ENCODE results near the gene MNT. TPM values are rescaled to one million over a fixed set of nuclear protein-coding genes. Genes with fewer than 3 reads are reported as not detected.

Gene MNT
- total and polyA plus RNA-seq, 2 of the 8 experiments (the other 6 are each of a cell fraction or from before 2014, with no cell fraction given) = 5.0 to 17.3 TPM

DNA sequence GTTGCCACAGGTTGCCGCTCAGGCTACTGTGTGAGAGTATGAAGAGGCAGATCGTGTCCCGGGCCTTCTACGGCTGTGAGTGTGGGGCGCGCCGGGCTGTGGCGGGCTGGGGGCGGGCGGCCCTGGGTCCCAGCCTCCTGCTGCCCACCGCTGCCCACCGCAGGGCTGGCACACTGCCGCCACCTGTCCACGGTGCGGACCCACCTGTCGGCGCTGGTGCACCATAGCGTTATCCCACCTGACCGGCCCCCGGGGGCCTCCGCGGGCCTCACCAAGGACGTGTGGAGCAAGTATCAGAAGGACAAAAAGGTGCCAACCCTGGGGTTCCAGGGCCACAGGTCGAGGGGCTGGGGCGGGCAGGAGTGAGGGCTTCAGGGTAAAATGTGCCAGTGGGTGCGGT, 28.7 kb downstream of the MNT start (continued):
- TF ChIP-seq, protein P1, sequence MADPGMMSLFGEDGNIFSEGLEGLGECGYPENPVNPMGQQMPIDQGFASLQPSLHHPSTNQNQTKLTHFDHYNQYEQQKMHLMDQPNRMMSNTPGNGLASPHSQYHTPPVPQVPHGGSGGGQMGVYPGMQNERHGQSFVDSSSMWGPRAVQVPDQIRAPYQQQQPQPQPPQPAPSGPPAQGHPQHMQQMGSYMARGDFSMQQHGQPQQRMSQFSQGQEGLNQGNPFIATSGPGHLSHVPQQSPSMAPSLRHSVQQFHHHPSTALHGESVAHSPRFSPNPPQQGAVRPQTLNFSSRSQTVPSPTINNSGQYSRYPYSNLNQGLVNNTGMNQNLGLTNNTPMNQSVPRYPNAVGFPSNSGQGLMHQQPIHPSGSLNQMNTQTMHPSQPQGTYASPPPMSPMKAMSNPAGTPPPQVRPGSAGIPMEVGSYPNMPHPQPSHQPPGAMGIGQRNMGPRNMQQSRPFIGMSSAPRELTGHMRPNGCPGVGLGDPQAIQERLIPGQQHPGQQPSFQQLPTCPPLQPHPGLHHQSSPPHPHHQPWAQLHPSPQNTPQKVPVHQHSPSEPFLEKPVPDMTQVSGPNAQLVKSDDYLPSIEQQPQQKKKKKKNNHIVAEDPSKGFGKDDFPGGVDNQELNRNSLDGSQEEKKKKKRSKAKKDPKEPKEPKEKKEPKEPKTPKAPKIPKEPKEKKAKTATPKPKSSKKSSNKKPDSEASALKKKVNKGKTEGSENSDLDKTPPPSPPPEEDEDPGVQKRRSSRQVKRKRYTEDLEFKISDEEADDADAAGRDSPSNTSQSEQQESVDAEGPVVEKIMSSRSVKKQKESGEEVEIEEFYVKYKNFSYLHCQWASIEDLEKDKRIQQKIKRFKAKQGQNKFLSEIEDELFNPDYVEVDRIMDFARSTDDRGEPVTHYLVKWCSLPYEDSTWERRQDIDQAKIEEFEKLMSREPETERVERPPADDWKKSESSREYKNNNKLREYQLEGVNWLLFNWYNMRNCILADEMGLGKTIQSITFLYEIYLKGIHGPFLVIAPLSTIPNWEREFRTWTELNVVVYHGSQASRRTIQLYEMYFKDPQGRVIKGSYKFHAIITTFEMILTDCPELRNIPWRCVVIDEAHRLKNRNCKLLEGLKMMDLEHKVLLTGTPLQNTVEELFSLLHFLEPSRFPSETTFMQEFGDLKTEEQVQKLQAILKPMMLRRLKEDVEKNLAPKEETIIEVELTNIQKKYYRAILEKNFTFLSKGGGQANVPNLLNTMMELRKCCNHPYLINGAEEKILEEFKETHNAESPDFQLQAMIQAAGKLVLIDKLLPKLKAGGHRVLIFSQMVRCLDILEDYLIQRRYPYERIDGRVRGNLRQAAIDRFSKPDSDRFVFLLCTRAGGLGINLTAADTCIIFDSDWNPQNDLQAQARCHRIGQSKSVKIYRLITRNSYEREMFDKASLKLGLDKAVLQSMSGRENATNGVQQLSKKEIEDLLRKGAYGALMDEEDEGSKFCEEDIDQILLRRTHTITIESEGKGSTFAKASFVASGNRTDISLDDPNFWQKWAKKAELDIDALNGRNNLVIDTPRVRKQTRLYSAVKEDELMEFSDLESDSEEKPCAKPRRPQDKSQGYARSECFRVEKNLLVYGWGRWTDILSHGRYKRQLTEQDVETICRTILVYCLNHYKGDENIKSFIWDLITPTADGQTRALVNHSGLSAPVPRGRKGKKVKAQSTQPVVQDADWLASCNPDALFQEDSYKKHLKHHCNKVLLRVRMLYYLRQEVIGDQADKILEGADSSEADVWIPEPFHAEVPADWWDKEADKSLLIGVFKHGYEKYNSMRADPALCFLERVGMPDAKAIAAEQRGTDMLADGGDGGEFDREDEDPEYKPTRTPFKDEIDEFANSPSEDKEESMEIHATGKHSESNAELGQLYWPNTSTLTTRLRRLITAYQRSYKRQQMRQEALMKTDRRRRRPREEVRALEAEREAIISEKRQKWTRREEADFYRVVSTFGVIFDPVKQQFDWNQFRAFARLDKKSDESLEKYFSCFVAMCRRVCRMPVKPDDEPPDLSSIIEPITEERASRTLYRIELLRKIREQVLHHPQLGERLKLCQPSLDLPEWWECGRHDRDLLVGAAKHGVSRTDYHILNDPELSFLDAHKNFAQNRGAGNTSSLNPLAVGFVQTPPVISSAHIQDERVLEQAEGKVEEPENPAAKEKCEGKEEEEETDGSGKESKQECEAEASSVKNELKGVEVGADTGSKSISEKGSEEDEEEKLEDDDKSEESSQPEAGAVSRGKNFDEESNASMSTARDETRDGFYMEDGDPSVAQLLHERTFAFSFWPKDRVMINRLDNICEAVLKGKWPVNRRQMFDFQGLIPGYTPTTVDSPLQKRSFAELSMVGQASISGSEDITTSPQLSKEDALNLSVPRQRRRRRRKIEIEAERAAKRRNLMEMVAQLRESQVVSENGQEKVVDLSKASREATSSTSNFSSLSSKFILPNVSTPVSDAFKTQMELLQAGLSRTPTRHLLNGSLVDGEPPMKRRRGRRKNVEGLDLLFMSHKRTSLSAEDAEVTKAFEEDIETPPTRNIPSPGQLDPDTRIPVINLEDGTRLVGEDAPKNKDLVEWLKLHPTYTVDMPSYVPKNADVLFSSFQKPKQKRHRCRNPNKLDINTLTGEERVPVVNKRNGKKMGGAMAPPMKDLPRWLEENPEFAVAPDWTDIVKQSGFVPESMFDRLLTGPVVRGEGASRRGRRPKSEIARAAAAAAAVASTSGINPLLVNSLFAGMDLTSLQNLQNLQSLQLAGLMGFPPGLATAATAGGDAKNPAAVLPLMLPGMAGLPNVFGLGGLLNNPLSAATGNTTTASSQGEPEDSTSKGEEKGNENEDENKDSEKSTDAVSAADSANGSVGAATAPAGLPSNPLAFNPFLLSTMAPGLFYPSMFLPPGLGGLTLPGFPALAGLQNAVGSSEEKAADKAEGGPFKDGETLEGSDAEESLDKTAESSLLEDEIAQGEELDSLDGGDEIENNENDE (IDR thresholded peaks at IDR 0.05; ENCODE audit: insufficient replicate concordance, low read length) = no peak
- TF ChIP-seq GABPA (IDR thresholded peaks at IDR 0.05; ENCODE audit: borderline replicate concordance, insufficient read depth, low read length) (no peak), RFX5 (IDR thresholded peaks at IDR 0.05; ENCODE audit: borderline replicate concordance, low read depth, low read length) (no peak), TCF12 (IDR thresholded peaks at IDR 0.05; ENCODE audit: low read depth, low read length) (no peak), YY1 (IDR thresholded peaks at IDR 0.05; ENCODE audit: low read depth, low read length) (no peak), NRF1 (IDR thresholded peaks at IDR 0.05; ENCODE audit: low read depth, low read length) (no peak), SAP30 (IDR thresholded peaks at IDR 0.05; ENCODE audit: insufficient read depth, insufficient replicate concordance, low read length) (no peak), KDM1A (IDR thresholded peaks at IDR 0.05; ENCODE audit: borderline replicate concordance, low read length) (no peak)
- TF ChIP-seq, protein P2, sequence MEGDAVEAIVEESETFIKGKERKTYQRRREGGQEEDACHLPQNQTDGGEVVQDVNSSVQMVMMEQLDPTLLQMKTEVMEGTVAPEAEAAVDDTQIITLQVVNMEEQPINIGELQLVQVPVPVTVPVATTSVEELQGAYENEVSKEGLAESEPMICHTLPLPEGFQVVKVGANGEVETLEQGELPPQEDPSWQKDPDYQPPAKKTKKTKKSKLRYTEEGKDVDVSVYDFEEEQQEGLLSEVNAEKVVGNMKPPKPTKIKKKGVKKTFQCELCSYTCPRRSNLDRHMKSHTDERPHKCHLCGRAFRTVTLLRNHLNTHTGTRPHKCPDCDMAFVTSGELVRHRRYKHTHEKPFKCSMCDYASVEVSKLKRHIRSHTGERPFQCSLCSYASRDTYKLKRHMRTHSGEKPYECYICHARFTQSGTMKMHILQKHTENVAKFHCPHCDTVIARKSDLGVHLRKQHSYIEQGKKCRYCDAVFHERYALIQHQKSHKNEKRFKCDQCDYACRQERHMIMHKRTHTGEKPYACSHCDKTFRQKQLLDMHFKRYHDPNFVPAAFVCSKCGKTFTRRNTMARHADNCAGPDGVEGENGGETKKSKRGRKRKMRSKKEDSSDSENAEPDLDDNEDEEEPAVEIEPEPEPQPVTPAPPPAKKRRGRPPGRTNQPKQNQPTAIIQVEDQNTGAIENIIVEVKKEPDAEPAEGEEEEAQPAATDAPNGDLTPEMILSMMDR (IDR thresholded peaks at IDR 0.05; ENCODE audit: control extremely low read depth in 1 of 3, insufficient read depth in 1 of 3, low read depth in 1 of 3, low read length in 3 of 3) = no peak
